ENCODE data around the gene RPL36. TPM values are rescaled to one million over a fixed set of nuclear protein-coding genes. Genes with fewer than 3 reads are reported as not detected.

The RPL36 gene
- total RNA-seq, 4 donors from 2014 or later: 329 to 784 (median 462) TPM

- Histone ChIP-seq H3K27ac (peak overlapping the region; percentile 92 to 99 (median 96)), H3K9me3 (no peaks in the 10 kb centered on the region), H3K4me3 (peak overlapping the region; percentile 73 to 93 (median 84)), H3K4me1 (peaks cover 18 to 31% of the 10 kb centered on the region in 2 donors), H3K36me3 (peaks cover 0 to 12% of the 10 kb centered on the region in 2 donors), H3K27me3 (no peaks in the 10 kb centered on the region)
- intact Hi-C loops (cut with DNase I; ENCODE audit: low total_unique reads) (no loop called here), in situ Hi-C loops (cut with MboI; ENCODE audit: low sequenced_read_pairs in 4 of 4) (no loop called here)
- no peak for DNase-seq
- no peak for ATAC-seq
- TF ChIP-seq POLR2A (IDR thresholded peaks at IDR 0.05): no peak
- no peak for TF ChIP-seq CTCF (IDR thresholded peaks at IDR 0.05 in 4 of 5, conservative IDR thresholded peaks at IDR 0.05 in 1 of 5)
These were observed 28.0 kb downstream of the RPL36 start for GRCh38 chr19:5718037-5718578.

- peak overlapping the region; percentile 92 to 99 (median 96) for H3K27ac ChIP-seq
These were observed 28.6 kb downstream of the RPL36 start for GRCh38 chr19:5718579-5719273.

GRCh38 chr19:5719274-5719960 lies 29.3 kb downstream of the RPL36 start:
- Histone ChIP-seq H3K27me3 (no peaks in the 10 kb centered on the region), H3K9me3 (no peaks in the 10 kb centered on the region), H3K4me3 (peak overlapping the region; percentile 73 to 93 (median 84)), H3K27ac (peak overlapping the region; percentile 92 to 99 (median 96)), H3K4me1 (peaks cover 18 to 31% of the 10 kb centered on the region in 2 donors), H3K36me3 (no peaks in the 10 kb centered on the region)
- in situ Hi-C loops (cut with MboI; ENCODE audit: low sequenced_read_pairs in 4 of 4): no loop called here
- ATAC-seq (peak in 1 of 2 donors; percentile 1), DNase-seq (no peak)
- no peak for TF ChIP-seq CTCF (IDR thresholded peaks at IDR 0.05 in 4 of 5, conservative IDR thresholded peaks at IDR 0.05 in 1 of 5)
- TF ChIP-seq POLR2A (IDR thresholded peaks at IDR 0.05): no peak
- intact Hi-C loops (cut with DNase I; ENCODE audit: low total_unique reads): no loop called here

More at GRCh38 chr19:5718579-5719273, 28.6 kb downstream of the RPL36 start:
- peaks cover 0 to 5% of the 10 kb centered on the region in 2 donors for H3K36me3 ChIP-seq
- no peaks in the 10 kb centered on the region for H3K9me3 ChIP-seq
- intact Hi-C loops (cut with DNase I; ENCODE audit: low total_unique reads): no loop called here
- no peak for ATAC-seq
- peaks cover 18 to 31% of the 10 kb centered on the region in 2 donors for H3K4me1 ChIP-seq
- H3K4me3 ChIP-seq: peak overlapping the region; percentile 73 to 93 (median 84)
- DNase-seq: no peak
- in situ Hi-C loops (cut with MboI; ENCODE audit: low sequenced_read_pairs in 4 of 4): no loop called here
- TF ChIP-seq POLR2A (IDR thresholded peaks at IDR 0.05): no peak
- TF ChIP-seq CTCF (IDR thresholded peaks at IDR 0.05 in 4 of 5, conservative IDR thresholded peaks at IDR 0.05 in 1 of 5): no peak
- no peaks in the 10 kb centered on the region for H3K27me3 ChIP-seq

GRCh38 chr19:5719961-5720790 lies 30.1 kb downstream of the RPL36 start, which contains the start of the genes CATSPERD and LONP1:
TSS of gene CATSPERD (plus strand) at chr19:5720637. CDS start at chr19:5720738, 101 bp downstream.
TSS of gene LONP1 (minus strand) at chr19:5720146. CDS start at chr19:5720132, 14 bp downstream.
- Histone ChIP-seq H3K27me3 (no peaks in the 10 kb centered on the region), H3K4me3 (peak within 1 kb of the TSS; percentile 73 to 93 (median 84)), H3K9me3 (no peaks in the 10 kb centered on the region), H3K4me1 (peaks cover 18 to 31% of the 10 kb centered on the region in 2 donors), H3K36me3 (no peaks in the 10 kb centered on the region), H3K27ac (peak within 1 kb of the TSS; percentile 92 to 99 (median 96))
- DNase-seq: peak; percentile 98
- in situ Hi-C loops (cut with MboI; ENCODE audit: low sequenced_read_pairs in 4 of 4) (no loop called here), intact Hi-C loops (cut with DNase I; ENCODE audit: low total_unique reads) (loop anchor here (1.0 to 2.0 kb wide), 5 partner anchors 30 to 390 kb away; partner anchors contain the start of genes MICOS13, RFX2, RPL36 and SAFB)
- peak; percentile 97 to 99 for ATAC-seq
- TF ChIP-seq CTCF (IDR thresholded peaks at IDR 0.05 in 4 of 5, conservative IDR thresholded peaks at IDR 0.05 in 1 of 5) (peak; percentile 86 to 95 (median 94)), POLR2A (IDR thresholded peaks at IDR 0.05) (peak; percentile 76 to 89)

Measured in gastrocnemius medialis (tissue), 4 donors.